ENCODE measurements around the gene GPR158.

The GPR158 gene

GRCh38 chr10:25530306-25530705 lies 355.5 kb downstream of the GPR158 start:
- Histone ChIP-seq H4K20me1 (ENCODE audit: control insufficient read depth, insufficient read depth, low read depth, low read length) (no peaks in the 10 kb centered on the region), H3K9me3 (ENCODE audit: control insufficient read depth, insufficient read depth, low read length) (no peaks in the 10 kb centered on the region), H3K27me3 (ENCODE audit: control insufficient read depth, low read length) (no peaks in the 10 kb centered on the region), H3K27ac (ENCODE audit: low read depth, low read length) (no peak overlapping the region), H3F3A (ENCODE audit: control insufficient read depth, insufficient read depth) (no peaks in the 10 kb centered on the region), H3K4me2 (ENCODE audit: low read length) (no peak overlapping the region), H3K4me1 (ENCODE audit: control insufficient read depth, low read length) (no peaks in the 10 kb centered on the region), H3K4me3 (ENCODE audit: low read length) (no peak overlapping the region), H3K36me3 (ENCODE audit: control insufficient read depth, low read length) (no peaks in the 10 kb centered on the region), H3K79me2 (ENCODE audit: control insufficient read depth, low read length) (no peaks in the 10 kb centered on the region), H3K9me2 (replicated peaks; ENCODE audit: control insufficient read depth, low read length) (no peaks in the 10 kb centered on the region)
- no peak for TF ChIP-seq EZH2phosphoT487 (IDR thresholded peaks at IDR 0.05; ENCODE audit: borderline replicate concordance, low read length)
- TF ChIP-seq CTCF (IDR thresholded peaks at IDR 0.05; ENCODE audit: low read depth, low read length, poor library complexity, severe bottlenecking), result no peak

- Histone ChIP-seq H3K4me3 (ENCODE audit: low read length) (no peak overlapping the region), H3K79me2 (ENCODE audit: control insufficient read depth, low read length) (no peaks in the 10 kb centered on the region), H3K9me2 (replicated peaks; ENCODE audit: control insufficient read depth, low read length) (no peaks in the 10 kb centered on the region), H3K36me3 (ENCODE audit: control insufficient read depth, low read length) (no peaks in the 10 kb centered on the region), H3K4me2 (ENCODE audit: low read length) (no peak overlapping the region), H3K4me1 (ENCODE audit: control insufficient read depth, low read length) (no peaks in the 10 kb centered on the region), H3K27me3 (ENCODE audit: control insufficient read depth, low read length) (no peaks in the 10 kb centered on the region), H3F3A (ENCODE audit: control insufficient read depth, insufficient read depth) (no peaks in the 10 kb centered on the region), H3K27ac (ENCODE audit: low read depth, low read length) (no peak overlapping the region), H4K20me1 (ENCODE audit: control insufficient read depth, insufficient read depth, low read depth, low read length) (no peaks in the 10 kb centered on the region), H3K9me3 (ENCODE audit: control insufficient read depth, insufficient read depth, low read length) (no peaks in the 10 kb centered on the region)
- TF ChIP-seq EZH2phosphoT487 (IDR thresholded peaks at IDR 0.05; ENCODE audit: borderline replicate concordance, low read length) (no peak), CTCF (IDR thresholded peaks at IDR 0.05; ENCODE audit: low read depth, low read length, poor library complexity, severe bottlenecking) (no peak)
Observed at GRCh38 chr10:25531457-25532061, 356.8 kb downstream of the GPR158 start.

- no peak overlapping the region for H3K4me3 ChIP-seq (ENCODE audit: low read length)
- TF ChIP-seq CTCF (IDR thresholded peaks at IDR 0.05; ENCODE audit: low read depth, low read length, poor library complexity, severe bottlenecking) (no peak), EZH2phosphoT487 (IDR thresholded peaks at IDR 0.05; ENCODE audit: borderline replicate concordance, low read length) (no peak)
- no peaks in the 10 kb centered on the region for H3K79me2 ChIP-seq (ENCODE audit: control insufficient read depth, low read length)
- H3K36me3 ChIP-seq (ENCODE audit: control insufficient read depth, low read length), result no peaks in the 10 kb centered on the region
- H3K4me1 ChIP-seq (ENCODE audit: control insufficient read depth, low read length), result no peaks in the 10 kb centered on the region
- no peaks in the 10 kb centered on the region for H3K9me3 ChIP-seq (ENCODE audit: control insufficient read depth, insufficient read depth, low read length)
- no peak overlapping the region for H3K27ac ChIP-seq (ENCODE audit: low read depth, low read length)
- no peaks in the 10 kb centered on the region for H4K20me1 ChIP-seq (ENCODE audit: control insufficient read depth, insufficient read depth, low read depth, low read length)
- H3F3A ChIP-seq (ENCODE audit: control insufficient read depth, insufficient read depth), result no peaks in the 10 kb centered on the region
- no peak overlapping the region for H3K4me2 ChIP-seq (ENCODE audit: low read length)
- no peaks in the 10 kb centered on the region for H3K27me3 ChIP-seq (ENCODE audit: control insufficient read depth, low read length)
- H3K9me2 ChIP-seq (replicated peaks; ENCODE audit: control insufficient read depth, low read length), result no peaks in the 10 kb centered on the region
Observed at GRCh38 chr10:25532213-25532612, 357.4 kb downstream of the GPR158 start.
